WTC11 (cell line): Measurements from ENCODE around the gene PPM1A. TPM values are rescaled to one million over a fixed set of nuclear protein-coding genes. Genes with fewer than 3 reads are reported as not detected.

ENCODE experiments used
- ATAC-seq: fragments of 200-7000 bp; cut with Tn5 transposase; 2 replicates; pipeline ENCODE4 v1.10.0; 2021; ENCODE audit warnings: mild to moderate bottlenecking, moderate library complexity
- CTCF ChIA-PET: fragments of 300-600 bp; sonication (Branson Sonifier 250); formaldehyde crosslinking; loops from one replicate; lab custom pipeline; 2021; ENCODE audit warnings: antibody characterized with exemption; lab: Charles Lee
- POLR2A ChIA-PET: fragments of 350-600 bp; sonication (Branson Sonifier 250); formaldehyde crosslinking; loops from one replicate; lab custom pipeline; 2021; ENCODE audit warnings: antibody characterized with exemption; lab: Charles Lee
- DNase-seq: peaks from one replicate; pipeline ENCODE4 v3.0.0; 2021; ENCODE audit warnings: low spot score
- H3K27ac Mint-ChIP-seq: 2 replicates; pipeline ENCODE4 v1.8.0; 2021; ENCODE audit warnings: mixed read lengths
- H3K27me3 Mint-ChIP-seq: 2 replicates; pipeline ENCODE4 v1.8.0; 2021; ENCODE audit warnings: low read depth, mild to moderate bottlenecking, moderate library complexity, mixed read lengths
- H3K36me3 Mint-ChIP-seq: 2 replicates; pipeline ENCODE4 v1.8.0; 2021; ENCODE audit warnings: mixed read lengths
- H3K4me1 Mint-ChIP-seq: 2 replicates; pipeline ENCODE4 v1.8.0; 2022; ENCODE audit warnings: mixed read lengths
- H3K4me3 Mint-ChIP-seq: 2 replicates; pipeline ENCODE4 v1.8.0; 2021; ENCODE audit warnings: mild to moderate bottlenecking, moderate library complexity, mixed read lengths
- H3K9me3 Mint-ChIP-seq: 2 replicates; pipeline ENCODE4 v1.8.0; 2021; ENCODE audit warnings: mixed read lengths
- ATF6 ChIP-seq: sonication (generic); formaldehyde crosslinking; IDR thresholded peaks from 2 replicates; pipeline ENCODE4 v1.8.1; 2023; ENCODE audit warnings: mild to moderate bottlenecking, missing genetic modification reagents
- CBFB ChIP-seq: sonication (generic); formaldehyde crosslinking; IDR thresholded peaks from 2 replicates; pipeline ENCODE4 v1.8.1; 2022; ENCODE audit warnings: mild to moderate bottlenecking, low read depth, missing genetic modification reagents
- FOXP4 ChIP-seq: sonication (generic); formaldehyde crosslinking; IDR thresholded peaks from 2 replicates; pipeline ENCODE4 v1.8.0; 2022; ENCODE audit warnings: mild to moderate bottlenecking, missing genetic modification reagents
- GABPB1 ChIP-seq: sonication (generic); formaldehyde crosslinking; IDR thresholded peaks from 2 replicates; pipeline ENCODE4 v1.8.1; 2023; ENCODE audit warnings: mild to moderate bottlenecking, missing genetic modification reagents
- GRHL2 ChIP-seq: fragments of 250-450 bp; sonication (Bioruptor Pico); IDR thresholded peaks from 2 replicates; pipeline ENCODE4 v1.8.0; 2022; ENCODE audit warnings: mild to moderate bottlenecking, moderate library complexity; ENCODE audit not compliant: insufficient replicate concordance, severe bottlenecking
- JUN ChIP-seq: sonication (generic); formaldehyde crosslinking; IDR thresholded peaks from 2 replicates; pipeline ENCODE4 v1.8.0; 2023; ENCODE audit warnings: mild to moderate bottlenecking, missing genetic modification reagents
- KAT7 ChIP-seq: sonication (generic); formaldehyde crosslinking; IDR thresholded peaks from 2 replicates; pipeline ENCODE4 v1.8.1; 2023; ENCODE audit warnings: missing genetic modification reagents, mild to moderate bottlenecking, borderline replicate concordance
- MAX ChIP-seq: sonication (generic); formaldehyde crosslinking; IDR thresholded peaks from 2 replicates; pipeline ENCODE4 v1.8.0; 2022; ENCODE audit warnings: mild to moderate bottlenecking, missing genetic modification reagents
- MXD4 ChIP-seq: fragments of 250-450 bp; sonication (Bioruptor Pico); IDR thresholded peaks from 2 replicates; pipeline ENCODE4 v1.8.0; 2021; ENCODE audit warnings: mild to moderate bottlenecking, moderate library complexity, borderline replicate concordance
- MYBL2 ChIP-seq: sonication (generic); formaldehyde crosslinking; IDR thresholded peaks from 2 replicates; pipeline ENCODE4 v1.8.1; 2023; ENCODE audit warnings: mild to moderate bottlenecking, moderate library complexity, missing genetic modification reagents
- NFE2L1 ChIP-seq: sonication (generic); formaldehyde crosslinking; IDR thresholded peaks from 2 replicates; pipeline ENCODE4 v1.8.1; 2023; ENCODE audit warnings: missing genetic modification reagents
- NR1H2 ChIP-seq: sonication (generic); formaldehyde crosslinking; IDR thresholded peaks from 2 replicates; pipeline ENCODE4 v1.9.0; 2021; ENCODE audit warnings: mild to moderate bottlenecking, moderate library complexity, missing genetic modification reagents
- PRRX2 ChIP-seq: fragments of 250-450 bp; sonication (Bioruptor Pico); IDR thresholded peaks from 2 replicates; pipeline ENCODE4 v1.8.0; 2021; ENCODE audit warnings: mild to moderate bottlenecking
- TCF7 ChIP-seq: sonication (generic); formaldehyde crosslinking; IDR thresholded peaks from 2 replicates; pipeline ENCODE4 v1.8.0; 2022; ENCODE audit warnings: mild to moderate bottlenecking, low read depth, missing genetic modification reagents, moderate library complexity
- ZBTB21 ChIP-seq: sonication (generic); formaldehyde crosslinking; IDR thresholded peaks from 2 replicates; pipeline ENCODE4 v1.8.1; 2023; ENCODE audit warnings: mild to moderate bottlenecking, missing genetic modification reagents, borderline replicate concordance
- ZNF232 ChIP-seq: sonication (generic); formaldehyde crosslinking; IDR thresholded peaks from 2 replicates; pipeline ENCODE4 v1.8.0; 2022; ENCODE audit warnings: mild to moderate bottlenecking, missing genetic modification reagents
- ZNF396 ChIP-seq: fragments of 250-450 bp; sonication (Bioruptor Pico); IDR thresholded peaks from 2 replicates; pipeline ENCODE4 v1.8.0; 2021; ENCODE audit warnings: mild to moderate bottlenecking, moderate library complexity, borderline replicate concordance
- total RNA-seq: library from RNA; stranded (reverse); gene quantifications from 3 replicates; pipeline ENCODE4 v1.2.3, GENCODE V29; 2021
- TF ChIP-seq, protein P1 (sequence below): fragments of 250-450 bp; sonication (Bioruptor Pico); IDR thresholded peaks from 2 replicates; pipeline ENCODE4 v1.9.0; 2021; ENCODE audit warnings: mild to moderate bottlenecking
- TF ChIP-seq, protein P2 (sequence below): sonication (generic); formaldehyde crosslinking; IDR thresholded peaks from 2 replicates; pipeline ENCODE4 v1.8.0; 2023; ENCODE audit warnings: mild to moderate bottlenecking, missing genetic modification reagents
- TF ChIP-seq, protein P3 (sequence below): fragments of 250-450 bp; sonication (Bioruptor Pico); IDR thresholded peaks from 2 replicates; pipeline ENCODE4 v1.9.0; 2021; ENCODE audit warnings: mild to moderate bottlenecking, borderline replicate concordance
- TF ChIP-seq, protein P4 (sequence below): fragments of 250-450 bp; sonication (Bioruptor Pico); IDR thresholded peaks from 2 replicates; pipeline ENCODE4 v1.9.0; 2021; ENCODE audit warnings: mild to moderate bottlenecking

Gene PPM1A
- total RNA-seq, 1 experiment from 2014 or later = 52.5 TPM

GRCh38 chr14:60242429-60242828 lies 6.6 kb upstream of the PPM1A start (continued):
- TF ChIP-seq FOXP4 (CRISPR knock-in tag) (no peak), ZBTB21 (CRISPR knock-in tag) (no peak)

DNA sequence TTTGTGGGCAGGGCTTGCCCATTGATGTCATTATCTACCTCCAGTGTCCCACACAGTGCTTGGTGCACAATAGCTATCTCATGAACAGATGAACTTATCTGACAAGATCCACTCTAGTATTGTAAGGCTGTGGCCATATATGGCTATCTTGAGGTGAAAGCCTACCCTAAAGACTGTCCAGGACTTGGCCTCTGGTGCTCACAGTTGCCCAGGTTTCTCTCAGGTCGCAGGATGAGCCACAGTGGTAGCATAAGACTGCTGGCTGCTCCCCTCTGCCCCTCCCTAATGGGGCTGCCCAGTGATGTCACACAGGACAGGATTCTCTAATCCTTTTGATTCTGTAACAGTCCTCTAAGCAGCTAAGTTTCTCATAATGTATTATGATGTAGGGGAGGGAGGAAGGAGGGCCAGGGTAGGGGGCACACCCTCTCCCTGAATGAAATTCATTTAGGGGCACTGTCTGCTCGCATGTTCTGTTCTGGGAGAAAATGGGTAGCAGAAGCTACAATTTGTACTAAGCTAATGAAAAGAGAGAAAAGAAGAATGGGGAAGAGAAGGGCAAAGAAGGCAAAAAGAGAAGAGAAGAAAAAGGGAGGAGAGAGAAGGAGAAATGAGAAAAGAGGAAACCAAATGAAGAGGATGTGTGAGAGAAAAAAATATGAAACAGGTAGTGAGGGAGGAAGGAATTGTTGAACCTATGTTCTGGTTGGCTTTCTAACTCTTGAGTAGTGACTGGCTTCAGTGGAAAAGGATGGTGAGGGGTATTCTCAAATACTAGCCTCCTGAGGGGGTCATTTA lies 3.4 kb upstream of the PPM1A start:
- ChIA-PET POLR2A (no interaction called here), CTCF (interaction anchor here (0.5 to 1.5 kb wide), 2 partner anchors 17 to 24 kb away, joined by 3 to 5 read pairs; no protein-coding TSS in a partner anchor)
- TF ChIP-seq MAX (CRISPR knock-in tag) = no peak
- no peak for TF ChIP-seq ZNF232 (CRISPR knock-in tag)
- TF ChIP-seq, protein P1, sequence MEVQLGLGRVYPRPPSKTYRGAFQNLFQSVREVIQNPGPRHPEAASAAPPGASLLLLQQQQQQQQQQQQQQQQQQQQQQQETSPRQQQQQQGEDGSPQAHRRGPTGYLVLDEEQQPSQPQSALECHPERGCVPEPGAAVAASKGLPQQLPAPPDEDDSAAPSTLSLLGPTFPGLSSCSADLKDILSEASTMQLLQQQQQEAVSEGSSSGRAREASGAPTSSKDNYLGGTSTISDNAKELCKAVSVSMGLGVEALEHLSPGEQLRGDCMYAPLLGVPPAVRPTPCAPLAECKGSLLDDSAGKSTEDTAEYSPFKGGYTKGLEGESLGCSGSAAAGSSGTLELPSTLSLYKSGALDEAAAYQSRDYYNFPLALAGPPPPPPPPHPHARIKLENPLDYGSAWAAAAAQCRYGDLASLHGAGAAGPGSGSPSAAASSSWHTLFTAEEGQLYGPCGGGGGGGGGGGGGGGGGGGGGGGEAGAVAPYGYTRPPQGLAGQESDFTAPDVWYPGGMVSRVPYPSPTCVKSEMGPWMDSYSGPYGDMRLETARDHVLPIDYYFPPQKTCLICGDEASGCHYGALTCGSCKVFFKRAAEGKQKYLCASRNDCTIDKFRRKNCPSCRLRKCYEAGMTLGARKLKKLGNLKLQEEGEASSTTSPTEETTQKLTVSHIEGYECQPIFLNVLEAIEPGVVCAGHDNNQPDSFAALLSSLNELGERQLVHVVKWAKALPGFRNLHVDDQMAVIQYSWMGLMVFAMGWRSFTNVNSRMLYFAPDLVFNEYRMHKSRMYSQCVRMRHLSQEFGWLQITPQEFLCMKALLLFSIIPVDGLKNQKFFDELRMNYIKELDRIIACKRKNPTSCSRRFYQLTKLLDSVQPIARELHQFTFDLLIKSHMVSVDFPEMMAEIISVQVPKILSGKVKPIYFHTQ = no peak
- no peak for TF ChIP-seq CBFB (CRISPR knock-in tag)
- TF ChIP-seq, protein P2, sequence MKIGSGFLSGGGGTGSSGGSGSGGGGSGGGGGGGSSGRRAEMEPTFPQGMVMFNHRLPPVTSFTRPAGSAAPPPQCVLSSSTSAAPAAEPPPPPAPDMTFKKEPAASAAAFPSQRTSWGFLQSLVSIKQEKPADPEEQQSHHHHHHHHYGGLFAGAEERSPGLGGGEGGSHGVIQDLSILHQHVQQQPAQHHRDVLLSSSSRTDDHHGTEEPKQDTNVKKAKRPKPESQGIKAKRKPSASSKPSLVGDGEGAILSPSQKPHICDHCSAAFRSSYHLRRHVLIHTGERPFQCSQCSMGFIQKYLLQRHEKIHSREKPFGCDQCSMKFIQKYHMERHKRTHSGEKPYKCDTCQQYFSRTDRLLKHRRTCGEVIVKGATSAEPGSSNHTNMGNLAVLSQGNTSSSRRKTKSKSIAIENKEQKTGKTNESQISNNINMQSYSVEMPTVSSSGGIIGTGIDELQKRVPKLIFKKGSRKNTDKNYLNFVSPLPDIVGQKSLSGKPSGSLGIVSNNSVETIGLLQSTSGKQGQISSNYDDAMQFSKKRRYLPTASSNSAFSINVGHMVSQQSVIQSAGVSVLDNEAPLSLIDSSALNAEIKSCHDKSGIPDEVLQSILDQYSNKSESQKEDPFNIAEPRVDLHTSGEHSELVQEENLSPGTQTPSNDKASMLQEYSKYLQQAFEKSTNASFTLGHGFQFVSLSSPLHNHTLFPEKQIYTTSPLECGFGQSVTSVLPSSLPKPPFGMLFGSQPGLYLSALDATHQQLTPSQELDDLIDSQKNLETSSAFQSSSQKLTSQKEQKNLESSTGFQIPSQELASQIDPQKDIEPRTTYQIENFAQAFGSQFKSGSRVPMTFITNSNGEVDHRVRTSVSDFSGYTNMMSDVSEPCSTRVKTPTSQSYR (CRISPR knock-in tag) = no peak
- no peak for TF ChIP-seq JUN (CRISPR knock-in tag)
- TF ChIP-seq MYBL2 (CRISPR knock-in tag) = no peak
- TF ChIP-seq TCF7 (CRISPR knock-in tag) = no peak
- TF ChIP-seq ATF6 (CRISPR knock-in tag) = no peak
- TF ChIP-seq, protein P3, sequence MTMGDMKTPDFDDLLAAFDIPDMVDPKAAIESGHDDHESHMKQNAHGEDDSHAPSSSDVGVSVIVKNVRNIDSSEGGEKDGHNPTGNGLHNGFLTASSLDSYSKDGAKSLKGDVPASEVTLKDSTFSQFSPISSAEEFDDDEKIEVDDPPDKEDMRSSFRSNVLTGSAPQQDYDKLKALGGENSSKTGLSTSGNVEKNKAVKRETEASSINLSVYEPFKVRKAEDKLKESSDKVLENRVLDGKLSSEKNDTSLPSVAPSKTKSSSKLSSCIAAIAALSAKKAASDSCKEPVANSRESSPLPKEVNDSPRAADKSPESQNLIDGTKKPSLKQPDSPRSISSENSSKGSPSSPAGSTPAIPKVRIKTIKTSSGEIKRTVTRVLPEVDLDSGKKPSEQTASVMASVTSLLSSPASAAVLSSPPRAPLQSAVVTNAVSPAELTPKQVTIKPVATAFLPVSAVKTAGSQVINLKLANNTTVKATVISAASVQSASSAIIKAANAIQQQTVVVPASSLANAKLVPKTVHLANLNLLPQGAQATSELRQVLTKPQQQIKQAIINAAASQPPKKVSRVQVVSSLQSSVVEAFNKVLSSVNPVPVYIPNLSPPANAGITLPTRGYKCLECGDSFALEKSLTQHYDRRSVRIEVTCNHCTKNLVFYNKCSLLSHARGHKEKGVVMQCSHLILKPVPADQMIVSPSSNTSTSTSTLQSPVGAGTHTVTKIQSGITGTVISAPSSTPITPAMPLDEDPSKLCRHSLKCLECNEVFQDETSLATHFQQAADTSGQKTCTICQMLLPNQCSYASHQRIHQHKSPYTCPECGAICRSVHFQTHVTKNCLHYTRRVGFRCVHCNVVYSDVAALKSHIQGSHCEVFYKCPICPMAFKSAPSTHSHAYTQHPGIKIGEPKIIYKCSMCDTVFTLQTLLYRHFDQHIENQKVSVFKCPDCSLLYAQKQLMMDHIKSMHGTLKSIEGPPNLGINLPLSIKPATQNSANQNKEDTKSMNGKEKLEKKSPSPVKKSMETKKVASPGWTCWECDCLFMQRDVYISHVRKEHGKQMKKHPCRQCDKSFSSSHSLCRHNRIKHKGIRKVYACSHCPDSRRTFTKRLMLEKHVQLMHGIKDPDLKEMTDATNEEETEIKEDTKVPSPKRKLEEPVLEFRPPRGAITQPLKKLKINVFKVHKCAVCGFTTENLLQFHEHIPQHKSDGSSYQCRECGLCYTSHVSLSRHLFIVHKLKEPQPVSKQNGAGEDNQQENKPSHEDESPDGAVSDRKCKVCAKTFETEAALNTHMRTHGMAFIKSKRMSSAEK = no peak
- TF ChIP-seq KAT7 (CRISPR knock-in tag) = no peak
- no peak for TF ChIP-seq GABPB1 (CRISPR knock-in tag)
- TF ChIP-seq NFE2L1 = no peak
- TF ChIP-seq, protein P4, sequence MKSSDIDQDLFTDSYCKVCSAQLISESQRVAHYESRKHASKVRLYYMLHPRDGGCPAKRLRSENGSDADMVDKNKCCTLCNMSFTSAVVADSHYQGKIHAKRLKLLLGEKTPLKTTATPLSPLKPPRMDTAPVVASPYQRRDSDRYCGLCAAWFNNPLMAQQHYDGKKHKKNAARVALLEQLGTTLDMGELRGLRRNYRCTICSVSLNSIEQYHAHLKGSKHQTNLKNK (CRISPR knock-in tag) = no peak
- no peak for TF ChIP-seq NR1H2 (CRISPR knock-in tag)
- no peak for TF ChIP-seq GRHL2 (CRISPR knock-in tag)
- no peak for TF ChIP-seq ZNF396 (CRISPR knock-in tag)
- no peak for TF ChIP-seq PRRX2
- no peak for TF ChIP-seq MXD4 (CRISPR knock-in tag)

More for the DNA sequence above, 3.4 kb upstream of the PPM1A start:
- Mint-ChIP-seq H3K36me3 (no peaks in the 10 kb centered on the region), H3K27me3 (no peaks in the 10 kb centered on the region), H3K9me3 (no peaks in the 10 kb centered on the region), H3K27ac (peak overlapping the region; percentile 17), H3K4me3 (no peak overlapping the region; the same call in 1 of the 2 replicates), H3K4me1 (peaks cover 43% of the 10 kb centered on the region)
- DNase-seq (no peak), ATAC-seq (no peak)
